Hepatocyte (in vitro differentiated cells): ENCODE measurements around the gene KNOP1.

ENCODE experiments used
- EZH2phosphoT487 ChIP-seq: fragments of 200-600 bp; sonication (generic); IDR thresholded peaks from one replicate; pipeline ENCODE4 v1.6.1; 2018; ENCODE audit warnings: antibody characterized with exemption, mild to moderate bottlenecking, low read depth, moderate library complexity; ENCODE audit not compliant: unreplicated experiment, severe bottlenecking
- TF ChIP-seq, protein P1 (sequence below): fragments of 200-600 bp; sonication (generic); IDR thresholded peaks from 2 replicates; pipeline ENCODE4 v1.5.1; 2016; ENCODE audit warnings: antibody characterized with exemption, mild to moderate bottlenecking; ENCODE audit not compliant: poor library complexity

DNA sequence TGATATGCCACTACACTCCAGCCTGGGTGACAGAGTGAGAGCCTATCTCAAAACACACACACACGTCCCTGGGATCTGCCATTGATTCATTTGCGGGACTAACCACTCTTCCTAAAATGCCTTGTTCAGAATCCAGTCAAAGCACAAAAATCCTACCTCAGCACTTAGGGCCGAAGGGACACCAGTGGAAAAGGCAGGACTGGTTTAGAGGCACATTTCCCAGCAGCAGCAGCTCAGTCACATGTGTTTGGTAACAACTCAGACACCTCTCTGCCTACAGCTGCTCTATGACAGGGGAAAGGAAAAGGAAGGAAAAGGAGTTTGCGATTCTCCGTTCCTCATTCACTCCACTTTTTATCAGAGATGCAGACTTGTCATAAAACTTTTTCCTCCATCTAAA lies 12.2 kb downstream of the KNOP1 start:
- TF ChIP-seq EZH2phosphoT487, result no peak
- TF ChIP-seq, protein P1, sequence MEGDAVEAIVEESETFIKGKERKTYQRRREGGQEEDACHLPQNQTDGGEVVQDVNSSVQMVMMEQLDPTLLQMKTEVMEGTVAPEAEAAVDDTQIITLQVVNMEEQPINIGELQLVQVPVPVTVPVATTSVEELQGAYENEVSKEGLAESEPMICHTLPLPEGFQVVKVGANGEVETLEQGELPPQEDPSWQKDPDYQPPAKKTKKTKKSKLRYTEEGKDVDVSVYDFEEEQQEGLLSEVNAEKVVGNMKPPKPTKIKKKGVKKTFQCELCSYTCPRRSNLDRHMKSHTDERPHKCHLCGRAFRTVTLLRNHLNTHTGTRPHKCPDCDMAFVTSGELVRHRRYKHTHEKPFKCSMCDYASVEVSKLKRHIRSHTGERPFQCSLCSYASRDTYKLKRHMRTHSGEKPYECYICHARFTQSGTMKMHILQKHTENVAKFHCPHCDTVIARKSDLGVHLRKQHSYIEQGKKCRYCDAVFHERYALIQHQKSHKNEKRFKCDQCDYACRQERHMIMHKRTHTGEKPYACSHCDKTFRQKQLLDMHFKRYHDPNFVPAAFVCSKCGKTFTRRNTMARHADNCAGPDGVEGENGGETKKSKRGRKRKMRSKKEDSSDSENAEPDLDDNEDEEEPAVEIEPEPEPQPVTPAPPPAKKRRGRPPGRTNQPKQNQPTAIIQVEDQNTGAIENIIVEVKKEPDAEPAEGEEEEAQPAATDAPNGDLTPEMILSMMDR, result no peak
